ENCODE data around the gene CDC14B. TPM values are rescaled to one million over a fixed set of nuclear protein-coding genes. Genes with fewer than 3 reads are reported as not detected.
A peak's percentile ranks its signal among the peaks of the same experiment; 100 is the strongest.
"Not testable (repeated sequence)": the region's sequence is repeated elsewhere in the genome, so short reads cannot be mapped to it uniquely, and the experiment has no call there.

Gene CDC14B
- total RNA-seq, 8 experiments from 2014 or later: 1.9 to 28.0 (median 14.5) TPM

GRCh38 chr9:96651626-96652025 is 32.0 kb upstream of the CDC14B start:
- ATAC-seq (replicated peaks in 6 of 8): no peak
- in situ Hi-C loops (cut with MboI; ENCODE audit: low pct_unique_long_range_greater_than_20kb in 2 of 9, low sequenced_read_pairs in 9 of 9, unreplicated experiment in 9 of 9): loop anchor here in 2 of 9 experiments (25.0 kb wide), 3 partner anchors 214 to 414 kb away; no protein-coding TSS in a partner anchor
- no peak overlapping the region for H3K27ac ChIP-seq
- H3K4me3 ChIP-seq: no peak overlapping the region
- H3K4me1 ChIP-seq (replicated peaks in 1 of 2): no peaks in the 10 kb centered on the region

DNA sequence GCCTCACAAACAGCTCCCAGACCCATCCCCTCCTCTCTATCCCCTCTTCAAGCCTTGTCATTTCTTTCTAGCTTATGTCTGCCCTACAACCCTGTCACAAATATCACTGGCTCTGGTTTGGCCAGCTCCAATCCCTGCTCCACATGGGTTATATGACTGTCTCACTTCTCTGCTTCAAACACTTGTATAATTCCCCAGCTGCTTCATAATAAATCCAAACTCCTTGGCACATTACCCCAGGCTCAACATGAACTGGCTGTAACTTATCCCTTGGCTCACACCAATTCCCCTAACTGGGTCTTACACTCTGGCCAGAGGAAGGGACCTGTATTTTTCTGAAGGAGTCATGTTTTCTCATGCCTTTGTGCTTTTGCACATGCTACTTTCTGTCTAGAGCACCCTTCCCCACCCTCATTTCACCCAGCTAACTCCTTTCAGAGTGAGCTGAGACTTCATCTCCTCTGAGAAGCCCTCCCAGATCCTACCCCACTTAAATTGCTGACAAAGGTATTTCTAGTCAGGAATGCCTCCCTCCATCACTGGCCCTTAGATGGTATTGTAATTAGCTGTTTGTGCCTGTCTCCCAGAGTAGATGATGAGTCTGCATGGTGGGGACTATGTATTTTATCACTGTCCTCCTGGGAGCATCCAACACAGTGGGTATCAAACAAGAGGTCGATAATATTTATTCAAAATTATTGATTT is 30.1 kb upstream of the CDC14B start:
- no peak overlapping the region for H3K4me3 ChIP-seq
- H3K27ac ChIP-seq: no peak overlapping the region
- in situ Hi-C loops (cut with MboI; ENCODE audit: low pct_unique_long_range_greater_than_20kb in 2 of 9, low sequenced_read_pairs in 9 of 9, unreplicated experiment in 9 of 9): loop anchor here in 2 of 9 experiments (25.0 kb wide), 3 partner anchors 212 to 412 kb away; no protein-coding TSS in a partner anchor
- ATAC-seq (replicated peaks in 6 of 8): no peak
- H3K4me1 ChIP-seq (replicated peaks in 1 of 2): no peaks in the 10 kb centered on the region
- 71 to 100% (median 82%) methylated on average over 1 of the region's 1 CpG; no CpG with 5 or more reads in 6 of the 10 experiments for WGBS, 10 experiments

DNA sequence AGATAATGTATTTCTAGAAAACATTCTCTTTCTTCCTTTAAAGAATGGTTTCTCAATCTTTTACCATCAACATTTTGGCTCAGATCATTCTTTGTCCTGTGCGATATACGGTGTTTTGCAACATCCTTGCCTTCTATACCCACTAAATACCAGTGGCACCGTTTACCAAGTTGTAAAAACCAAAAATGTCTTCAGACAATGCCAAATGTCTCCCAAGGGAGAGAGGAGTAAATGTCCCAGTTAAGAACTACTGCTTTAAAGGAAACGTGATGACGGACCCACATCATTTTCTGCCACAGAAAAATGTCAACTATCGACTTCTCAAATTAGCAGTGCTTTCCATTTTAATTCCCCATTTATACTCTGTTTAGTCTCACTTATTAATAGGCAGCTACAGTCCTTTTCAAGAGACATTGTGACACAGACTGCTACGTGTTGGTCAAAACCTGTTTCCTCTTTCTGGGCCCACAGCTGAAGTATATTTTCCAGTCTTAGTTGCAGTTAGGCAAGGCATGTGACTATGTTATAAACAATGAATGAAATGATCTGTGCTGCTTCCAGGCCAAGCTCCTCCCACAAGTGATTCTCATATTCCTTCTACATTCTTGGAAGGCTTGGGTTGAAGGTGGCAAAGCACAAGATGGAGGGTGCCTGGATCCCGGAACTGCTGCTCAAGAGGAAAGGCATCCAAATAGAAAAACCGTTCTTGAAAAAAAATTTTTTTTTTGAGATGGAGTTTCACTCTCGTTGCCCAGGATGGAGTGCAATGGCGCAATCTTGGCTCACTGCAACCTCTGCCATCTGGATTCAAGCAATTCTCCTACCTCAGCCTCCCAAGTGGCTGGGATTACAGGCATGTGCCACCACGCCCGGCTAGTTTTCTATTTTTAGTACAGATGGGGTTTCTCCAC is 26.7 kb upstream of the CDC14B start:
- Histone ChIP-seq H3K27ac (no peak overlapping the region), H3K4me3 (no peak overlapping the region), H3K4me1 (replicated peaks in 1 of 2) (no peaks in the 10 kb centered on the region)
- in situ Hi-C loops (cut with MboI; ENCODE audit: low pct_unique_long_range_greater_than_20kb in 2 of 9, low sequenced_read_pairs in 9 of 9, unreplicated experiment in 9 of 9): no loop called here
- peak in 3 of 8 experiments; percentile 15 to 91 (median 91) for ATAC-seq (replicated peaks in 6 of 8)
- WGBS, 10 experiments: 17 to 96% (median 92%) methylated on average over 2 to 13 of the region's 13 CpGs

- no peaks in the 10 kb centered on the region for H3K4me1 ChIP-seq (replicated peaks in 1 of 2)
- H3K27ac ChIP-seq: no peak overlapping the region
- ATAC-seq (replicated peaks in 6 of 8): peak in 1 of 8 experiments; percentile 80
- in situ Hi-C loops (cut with MboI; ENCODE audit: low pct_unique_long_range_greater_than_20kb in 2 of 9, low sequenced_read_pairs in 9 of 9, unreplicated experiment in 9 of 9): no loop called here
- 60 to 100% (median 85%) methylated on average over 1 to 2 of the region's 2 CpGs; no CpG with 5 or more reads in 3 of the 10 experiments for WGBS, 10 experiments
- no peak overlapping the region for H3K4me3 ChIP-seq
These were observed 24.5 kb upstream of the CDC14B start for GRCh38 chr9:96644137-96644536.

- in situ Hi-C loops (cut with MboI; ENCODE audit: low pct_unique_long_range_greater_than_20kb in 2 of 9, low sequenced_read_pairs in 9 of 9, unreplicated experiment in 9 of 9): no loop called here
- Histone ChIP-seq H3K4me1 (replicated peaks in 1 of 2) (no peaks in the 10 kb centered on the region), H3K4me3 (no peak overlapping the region), H3K27ac (no peak overlapping the region)
- WGBS, 10 experiments: 60 to 100% (median 89%) methylated on average over 1 to 3 of the region's 3 CpGs; no CpG with 5 or more reads in 1 of the 10 experiments
- ATAC-seq (replicated peaks in 6 of 8): no peak
These were observed 21.9 kb upstream of the CDC14B start for GRCh38 chr9:96641514-96641913.

GRCh38 chr9:96638606-96639364 is 19.1 kb upstream of the CDC14B start:
- Histone ChIP-seq H3K4me1 (replicated peaks in 1 of 2) (no peaks in the 10 kb centered on the region), H3K4me3 (no peak overlapping the region), H3K27ac (no peak overlapping the region)
- in situ Hi-C loops (cut with MboI; ENCODE audit: low pct_unique_long_range_greater_than_20kb in 2 of 9, low sequenced_read_pairs in 9 of 9, unreplicated experiment in 9 of 9): no loop called here
- no peak for ATAC-seq (replicated peaks in 6 of 8)
- 0 to 100% (median 87%) methylated on average over 2 to 18 of the region's 19 CpGs for WGBS, 10 experiments

- no peak overlapping the region for H3K27ac ChIP-seq
- WGBS, 10 experiments: 56 to 100% (median 80%) methylated on average over 1 of the region's 1 CpG; no CpG with 5 or more reads in 3 of the 10 experiments
- no peak overlapping the region for H3K4me3 ChIP-seq
- in situ Hi-C loops (cut with MboI; ENCODE audit: low pct_unique_long_range_greater_than_20kb in 2 of 9, low sequenced_read_pairs in 9 of 9, unreplicated experiment in 9 of 9): no loop called here
- no peak for ATAC-seq (replicated peaks in 6 of 8)
- H3K4me1 ChIP-seq (replicated peaks in 1 of 2): no peaks in the 10 kb centered on the region
These were observed 16.7 kb upstream of the CDC14B start for GRCh38 chr9:96636368-96636767.

GRCh38 chr9:96633579-96633978 is 13.9 kb upstream of the CDC14B start:
- ATAC-seq (replicated peaks in 6 of 8); H3K4me3 ChIP-seq; in situ Hi-C loops (cut with MboI; ENCODE audit: low pct_unique_long_range_greater_than_20kb in 2 of 9, low sequenced_read_pairs in 9 of 9, unreplicated experiment in 9 of 9); H3K27ac ChIP-seq; H3K4me1 ChIP-seq (replicated peaks in 1 of 2): not testable (repeated sequence)
- 79 to 100% (median 96%) methylated on average over 1 to 8 of the region's 8 CpGs; no CpG with 5 or more reads in 4 of the 10 experiments for WGBS, 10 experiments

GRCh38 chr9:96626912-96627311 is 7.3 kb upstream of the CDC14B start:
- in situ Hi-C loops (cut with MboI; ENCODE audit: low pct_unique_long_range_greater_than_20kb in 2 of 9, low sequenced_read_pairs in 9 of 9, unreplicated experiment in 9 of 9): no loop called here
- 44 to 100% (median 97%) methylated on average over 1 to 6 of the region's 6 CpGs; no CpG with 5 or more reads in 1 of the 10 experiments for WGBS, 10 experiments
- H3K4me3 ChIP-seq: no peak overlapping the region
- no peaks in the 10 kb centered on the region for H3K4me1 ChIP-seq (replicated peaks in 1 of 2)
- no peak for ATAC-seq (replicated peaks in 6 of 8)
- no peak overlapping the region for H3K27ac ChIP-seq

GRCh38 chr9:96621618-96622017 is 2.0 kb upstream of the CDC14B start:
- in situ Hi-C loops (cut with MboI; ENCODE audit: low pct_unique_long_range_greater_than_20kb in 2 of 9, low sequenced_read_pairs in 9 of 9, unreplicated experiment in 9 of 9): loop anchor here in 1 of 9 experiments (25.0 kb wide), 1 partner anchor 159 kb away; the partner anchor contains the start of gene HABP4
- WGBS, 10 experiments: 38 to 94% (median 73%) methylated on average over 2 to 4 of the region's 4 CpGs
- no peak overlapping the region for H3K4me3 ChIP-seq
- ATAC-seq (replicated peaks in 6 of 8): no peak
- H3K27ac ChIP-seq: no peak overlapping the region
- peaks cover 12 to 16% of the 10 kb centered on the region in 2 donors for H3K4me1 ChIP-seq (replicated peaks in 1 of 2)

GRCh38 chr9:96620832-96621269 is 1.2 kb upstream of the CDC14B start:
- 15 to 77% (median 22%) methylated on average over 1 to 7 of the region's 7 CpGs; no CpG with 5 or more reads in 3 of the 10 experiments for WGBS, 10 experiments
- peaks cover 13 to 16% of the 10 kb centered on the region in 2 donors for H3K4me1 ChIP-seq (replicated peaks in 1 of 2)
- ATAC-seq (replicated peaks in 6 of 8): no peak
- H3K27ac ChIP-seq: no peak overlapping the region
- no peak overlapping the region for H3K4me3 ChIP-seq
- in situ Hi-C loops (cut with MboI; ENCODE audit: low pct_unique_long_range_greater_than_20kb in 2 of 9, low sequenced_read_pairs in 9 of 9, unreplicated experiment in 9 of 9): loop anchor here in 1 of 9 experiments (25.0 kb wide), 1 partner anchor 159 kb away; the partner anchor contains the start of gene HABP4

DNA sequence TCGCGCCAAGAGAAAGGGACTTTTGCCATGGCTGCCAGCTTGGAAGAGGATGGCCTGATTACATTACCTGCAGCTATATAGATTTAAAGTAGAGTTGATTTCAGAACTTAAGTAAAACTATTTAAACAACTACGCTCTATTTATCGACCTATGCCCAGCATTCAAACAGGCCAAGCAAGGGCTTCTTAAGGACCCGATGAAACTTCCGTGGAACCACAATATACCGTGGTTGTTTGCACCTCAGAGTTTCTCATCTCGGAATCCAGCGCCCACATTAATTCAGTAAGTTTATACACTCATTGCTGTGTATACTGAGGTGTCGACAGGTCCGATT is 505 bp upstream of the CDC14B start:
- in situ Hi-C loops (cut with MboI; ENCODE audit: low pct_unique_long_range_greater_than_20kb in 2 of 9, low sequenced_read_pairs in 9 of 9, unreplicated experiment in 9 of 9): loop anchor here in 1 of 9 experiments (25.0 kb wide), 1 partner anchor 158 kb away; the partner anchor contains the start of gene HABP4
- 6 to 92% (median 32%) methylated on average over 3 to 10 of the region's 11 CpGs for WGBS, 10 experiments
- Histone ChIP-seq H3K27ac (no peak overlapping the region), H3K4me1 (replicated peaks in 1 of 2) (peaks cover 16 to 18% of the 10 kb centered on the region in 2 donors), H3K4me3 (peak overlapping the region; percentile 64 to 99 (median 92))
- no peak for ATAC-seq (replicated peaks in 6 of 8)

Data from motor neuron (in vitro differentiated cells).